H1 (cell line): ENCODE results near the gene PTPRD. TPM values are rescaled to one million over a fixed set of nuclear protein-coding genes. Genes with fewer than 3 reads are reported as not detected.

ENCODE experiments used
- CTCF ChIA-PET: fragments of 300-600 bp; sonication (Branson Sonifier 250); formaldehyde crosslinking; loops from one replicate; lab custom pipeline; 2021; ENCODE audit not compliant: partially characterized antibody; lab: Charles Lee
- POLR2A ChIA-PET: fragments of 300-600 bp; sonication (Branson Sonifier 250); formaldehyde crosslinking; loops from one replicate; lab custom pipeline; 2021; ENCODE audit warnings: inconsistent platforms; ENCODE audit not compliant: partially characterized antibody; lab: Charles Lee
- DNase-seq, 2 experiments: peaks; one replicate each; pipeline versions ENCODE4 v3.0.0 to v3.0.0-alpha.2; 2010 to 2022; ENCODE audit warnings: low spot score in 2 of 2, low read depth in 1 of 2, mixed read lengths in 1 of 2
- FAIRE-seq: peaks from 2 replicates; lab custom pipeline; 2011; peaks lifted over from hg19 to GRCh38; lab: Jason Lieb, UNC
- H2AFZ ChIP-seq: 2 replicates; pipeline ENCODE4 v1.8.1; 2012; ENCODE audit warnings: low read length, inconsistent platforms
- H2AK5ac ChIP-seq: 2 replicates; pipeline ENCODE4 v1.6.1; 2013; ENCODE audit warnings: low read depth, low read length
- H2BK120ac ChIP-seq: replicated peaks from 2 replicates; pipeline ENCODE3; 2013; ENCODE audit warnings: low read depth, low read length, inconsistent platforms
- H2BK12ac ChIP-seq: 2 replicates; pipeline ENCODE4 v1.6.1; 2013; ENCODE audit warnings: low read depth, low read length
- H2BK15ac ChIP-seq: 2 replicates; pipeline ENCODE4 v1.6.1; 2013; ENCODE audit warnings: low read length
- H2BK20ac ChIP-seq: 2 replicates; pipeline ENCODE4 v1.6.1; 2013; ENCODE audit warnings: low read length
- H2BK5ac ChIP-seq: 2 replicates; pipeline ENCODE4 v1.6.1; 2013; ENCODE audit warnings: low read depth, low read length
- H3K14ac ChIP-seq: 2 replicates; pipeline ENCODE4 v1.6.1; 2013; ENCODE audit warnings: inconsistent platforms; ENCODE audit not compliant: insufficient read length
- H3K18ac ChIP-seq: 2 replicates; pipeline ENCODE4 v1.6.1; 2013; ENCODE audit warnings: low read length; ENCODE audit errors: extremely low read depth
- H3K23ac ChIP-seq: 2 replicates; pipeline ENCODE4 v1.6.1; 2013; ENCODE audit warnings: inconsistent platforms; ENCODE audit not compliant: insufficient read length
- H3K23me2 ChIP-seq: 2 replicates; pipeline ENCODE4 v1.6.1; 2013; ENCODE audit warnings: low read depth, low read length
- H3K27ac ChIP-seq: 2 replicates; pipeline ENCODE4 v1.6.1; 2011; ENCODE audit warnings: low read depth, low read length, inconsistent platforms
- H3K27me3 ChIP-seq, 4 experiments: replicated peaks in 1 of 4; 1 replicate in 1 of 4; 2 replicates in 3 of 4; pipeline versions ENCODE4 v1.6.1 to v1.8.1; 2011 to 2013; ENCODE audit warnings: low read length in 3 of 4, mild to moderate bottlenecking in 3 of 4, inconsistent platforms in 2 of 4, mixed read lengths in 2 of 4, moderate library complexity in 1 of 4; ENCODE audit not compliant: control insufficient read depth in 3 of 4, insufficient read depth in 3 of 4; ENCODE audit errors: extremely low read depth in 1 of 4
- H3K36me3 ChIP-seq, 4 experiments: 2 replicates each; pipeline versions ENCODE4 v1.6.1 to v1.8.1; 2011 to 2013; ENCODE audit warnings: mild to moderate bottlenecking in 4 of 4, low read length in 3 of 4, moderate library complexity in 2 of 4, control low read depth in 1 of 4, inconsistent platforms in 1 of 4; ENCODE audit not compliant: insufficient read depth in 4 of 4, control insufficient read depth in 2 of 4
- H3K4ac ChIP-seq: replicated peaks from 2 replicates; pipeline ENCODE3; 2013; ENCODE audit warnings: low read length, low read depth, mixed read lengths, inconsistent platforms; ENCODE audit not compliant: insufficient read length
- H3K4me1 ChIP-seq, 4 experiments: replicated peaks in 1 of 4; 1 replicate in 1 of 4; 2 replicates in 3 of 4; pipeline versions ENCODE4 v1.6.1 to v1.8.1; 2011 to 2013; ENCODE audit warnings: low read length in 3 of 4, inconsistent platforms in 2 of 4, mixed read lengths in 1 of 4; ENCODE audit not compliant: insufficient read depth in 4 of 4, control insufficient read depth in 3 of 4
- H3K4me2 ChIP-seq, 2 experiments: 2 replicates each; pipeline versions ENCODE4 v1.6.1 to v1.8.1; 2011 to 2013; ENCODE audit warnings: low read depth in 2 of 2, low read length in 2 of 2, control low read depth in 1 of 2, inconsistent platforms in 1 of 2, mild to moderate bottlenecking in 1 of 2; ENCODE audit not compliant: insufficient read depth in 1 of 2
- H3K4me3 ChIP-seq, 4 experiments: fragments of 200-600, 300-600 bp in 1 of 4; sonication (generic), shearing (Covaris generic), sonication (Bioruptor Twin) in 1 of 4; 2 replicates each; pipeline versions ENCODE4 v1.5.1 to v1.8.1; 2011 to 2016; ENCODE audit warnings: low read length in 4 of 4, low read depth in 3 of 4, control low read depth in 2 of 4, inconsistent platforms in 2 of 4, mild to moderate bottlenecking in 2 of 4, mixed read lengths in 1 of 4, moderate library complexity in 1 of 4; ENCODE audit not compliant: insufficient read depth in 2 of 4; ENCODE audit errors: extremely low read depth in 1 of 4
- H3K56ac ChIP-seq: replicated peaks from 2 replicates; pipeline ENCODE3; 2013; ENCODE audit warnings: low read depth, mild to moderate bottlenecking, mixed read lengths, low read length, inconsistent platforms; ENCODE audit not compliant: insufficient read length
- H3K79me1 ChIP-seq: 2 replicates; pipeline ENCODE4 v1.6.1; 2013; ENCODE audit warnings: low read depth, low read length, control low read depth
- H3K79me2 ChIP-seq, 2 experiments: 2 replicates each; pipeline versions ENCODE4 v1.6.1 to v1.8.1; 2012 to 2013; ENCODE audit warnings: low read length in 2 of 2, mild to moderate bottlenecking in 2 of 2, inconsistent platforms in 1 of 2; ENCODE audit not compliant: insufficient read depth in 2 of 2, control insufficient read depth in 1 of 2
- H3K9ac ChIP-seq, 4 experiments: replicated peaks in 1 of 4; 1 replicate in 1 of 4; 2 replicates in 3 of 4; pipeline versions ENCODE4 v1.6.1 to v1.8.1; 2011 to 2013; ENCODE audit warnings: low read depth in 3 of 4, low read length in 3 of 4, control low read depth in 2 of 4, mild to moderate bottlenecking in 2 of 4, moderate library complexity in 2 of 4, inconsistent platforms in 1 of 4; ENCODE audit errors: extremely low read depth in 1 of 4
- H3K9me3 ChIP-seq, 2 experiments: 2 replicates each; pipeline versions ENCODE4 v1.6.1 to v1.8.1; 2012 to 2013; ENCODE audit warnings: mild to moderate bottlenecking in 2 of 2, moderate library complexity in 2 of 2, control low read depth in 1 of 2, inconsistent platforms in 1 of 2, low read depth in 1 of 2, low read length in 1 of 2, mixed read lengths in 1 of 2; ENCODE audit not compliant: insufficient read depth in 2 of 2
- H4K20me1 ChIP-seq, 2 experiments: replicated peaks in 1 of 2; 2 replicates each; pipeline versions ENCODE3 to v1.8.1; 2011 to 2013; ENCODE audit warnings: inconsistent platforms in 2 of 2, low read length in 2 of 2, mild to moderate bottlenecking in 1 of 2; ENCODE audit not compliant: insufficient read depth in 2 of 2, control insufficient read depth in 1 of 2
- H4K5ac ChIP-seq: 2 replicates; pipeline ENCODE4 v1.6.1; 2013; ENCODE audit warnings: low read length, low read depth, mixed read lengths, inconsistent platforms; ENCODE audit not compliant: insufficient read length
- H4K8ac ChIP-seq: 2 replicates; pipeline ENCODE4 v1.8.0; 2013; ENCODE audit warnings: mild to moderate bottlenecking, moderate library complexity, low read length, inconsistent platforms; ENCODE audit not compliant: insufficient read depth; ENCODE audit errors: extremely low read depth
- H4K91ac ChIP-seq: replicated peaks from 2 replicates; pipeline ENCODE3; 2013; ENCODE audit warnings: low read length, mixed read lengths, inconsistent platforms; ENCODE audit not compliant: insufficient read length
- BCL11A ChIP-seq, 2 experiments: IDR thresholded peaks; one replicate each; pipeline ENCODE4 v1.6.1; 2011; ENCODE audit warnings: low read depth in 2 of 2, low read length in 2 of 2, mild to moderate bottlenecking in 2 of 2
- CHD1 ChIP-seq: IDR thresholded peaks from 2 replicates; pipeline ENCODE4 v1.6.1; 2012; ENCODE audit warnings: low read depth, low read length, improper control_type of control experiment
- HDAC2 ChIP-seq, 2 experiments: fragments of 300-600 bp in 1 of 2; sonication (generic) in 1 of 2; IDR thresholded peaks; 2 replicates each; pipeline ENCODE4 v1.6.1; 2011 to 2012; ENCODE audit warnings: low read depth in 2 of 2, low read length in 2 of 2, mild to moderate bottlenecking in 2 of 2, moderate library complexity in 2 of 2, borderline replicate concordance in 1 of 2, inconsistent platforms in 1 of 2
- RAD21 ChIP-seq, 2 experiments: IDR thresholded peaks in 1 of 2; conservative IDR thresholded peaks in 1 of 2; 2 replicates each; pipeline ENCODE4 v1.6.1; 2011; ENCODE audit warnings: low read depth in 2 of 2, low read length in 2 of 2, improper control_type of control experiment in 1 of 2, inconsistent platforms in 1 of 2, mild to moderate bottlenecking in 1 of 2, moderate library complexity in 1 of 2
- WGBS, 2 experiments: shearing (Covaris generic) in 1 of 2; methylation state at CpG; one replicate each; pipeline versions ENCODE4 v1.1.6 to v1.1.7; 2013 to 2015; ENCODE audit warnings: low lambda C conversion rate in 2 of 2, mixed read lengths in 2 of 2, inconsistent platforms in 1 of 2, low coverage in 1 of 2, missing lambda C conversion rate in 1 of 2; ENCODE audit not compliant: insufficient replicate concordance in 2 of 2, insufficient coverage in 1 of 2, insufficient read length in 1 of 2; ENCODE audit errors: extremely low coverage in 1 of 2, missing lambda C conversion rate in 1 of 2; 5-methylcytosine and 5-hydroxymethylcytosine counted together
- polyA plus RNA-seq, 7 experiments: library from polyadenylated mRNA; depleted of rRNA in 3 of 7; stranded (reverse) in 5 of 7; unstranded in 2 of 7; fragments of >200 nt in 5 of 7; fragments of 200-250 nt in 2 of 7; gene quantifications; 1 replicate in 5 of 7; 2 replicates in 1 of 7; 4 replicates in 1 of 7; pipeline versions ENCODE4 v1.2.1 to v1.2.3, GENCODE V29; 2011 to 2013; ENCODE audit warnings: missing spikeins in 2 of 7, mixed read lengths in 2 of 7
- total RNA-seq: library from RNA; stranded (reverse); fragmentation: NEBNext Ultra II Directional; extraction: Animal tissue kit (Norgen Biotek cat#: 25700); gene quantifications from 2 replicates; pipeline ENCODE4 v1.2.1, GENCODE V29; 2021

The PTPRD gene
- total and polyA plus RNA-seq, 2 of the 8 experiments (the other 6 are each of a cell fraction or from before 2014, with no cell fraction given): 17.2 to 77.0 TPM

- Histone ChIP-seq H2BK20ac (no peak overlapping the region), H3K23ac (no peak overlapping the region), H3K27me3 (no peaks in the 10 kb centered on the region), H3K36me3 (no peaks in the 10 kb centered on the region), H3K79me2 (no peaks in the 10 kb centered on the region), H4K20me1 (no peaks in the 10 kb centered on the region), H3K79me1 (no peaks in the 10 kb centered on the region), H2BK120ac (no peak overlapping the region), H3K56ac (no peak overlapping the region), H3K23me2 (no peaks in the 10 kb centered on the region), H3K9ac (no peak overlapping the region), H3K4me2 (no peak overlapping the region), H4K91ac (no peak overlapping the region), H2BK12ac (no peak overlapping the region), H3K14ac (no peak overlapping the region), H3K4me1 (no peaks in the 10 kb centered on the region), H3K27ac (no peak overlapping the region), H3K18ac (no peak overlapping the region), H2BK15ac (no peak overlapping the region), H4K5ac (no peak overlapping the region), H3K4ac (no peak overlapping the region), H2AK5ac (no peak overlapping the region), H3K9me3 (no peaks in the 10 kb centered on the region), H4K8ac (no peak overlapping the region), H2BK5ac (no peak overlapping the region), H2AFZ (no peak overlapping the region), H3K4me3 (no peak overlapping the region)
- CTCF ChIA-PET: no interaction called here
- POLR2A ChIA-PET: no interaction called here
- 91% methylated on average over 5 of the region's 5 CpGs; no CpG with 5 or more reads in 1 of the 2 experiments for WGBS, 2 experiments
- no peak for DNase-seq
- FAIRE-seq: no peak
- TF ChIP-seq HDAC2 (IDR thresholded peaks at IDR 0.05; ENCODE audit: borderline replicate concordance in 1 of 2, low read depth in 2 of 2, low read length in 2 of 2) (no peak), RAD21 (IDR thresholded peaks at IDR 0.05 in 1 of 2, conservative IDR thresholded peaks at IDR 0.05 in 1 of 2; ENCODE audit: low read depth in 2 of 2, low read length in 2 of 2) (no peak), CHD1 (no peak), BCL11A (IDR thresholded peaks at IDR 0.05; ENCODE audit: low read depth in 2 of 2, low read length in 2 of 2) (no peak)
Measured at GRCh38 chr9:9819886-9820285, 792.9 kb downstream of the PTPRD start.
